Activated naive CD8-positive, alpha-beta T cell treated with anti-CD3 and anti-CD28 coated beads, Interleukin-2, amount 50 U/mL, for 16 hours (primary cell): ENCODE measurements around the gene DNAAF5.
"Not testable (repeated sequence)": the region's sequence is repeated elsewhere in the genome, so short reads cannot be mapped to it uniquely, and the experiment has no call there.

ENCODE experiments used
- DNase-seq: peaks from one replicate; pipeline ENCODE4 v3.0.0-alpha.2; 2020; ENCODE audit warnings: low read depth, low spot score

DNAAF5 gene

DNA sequence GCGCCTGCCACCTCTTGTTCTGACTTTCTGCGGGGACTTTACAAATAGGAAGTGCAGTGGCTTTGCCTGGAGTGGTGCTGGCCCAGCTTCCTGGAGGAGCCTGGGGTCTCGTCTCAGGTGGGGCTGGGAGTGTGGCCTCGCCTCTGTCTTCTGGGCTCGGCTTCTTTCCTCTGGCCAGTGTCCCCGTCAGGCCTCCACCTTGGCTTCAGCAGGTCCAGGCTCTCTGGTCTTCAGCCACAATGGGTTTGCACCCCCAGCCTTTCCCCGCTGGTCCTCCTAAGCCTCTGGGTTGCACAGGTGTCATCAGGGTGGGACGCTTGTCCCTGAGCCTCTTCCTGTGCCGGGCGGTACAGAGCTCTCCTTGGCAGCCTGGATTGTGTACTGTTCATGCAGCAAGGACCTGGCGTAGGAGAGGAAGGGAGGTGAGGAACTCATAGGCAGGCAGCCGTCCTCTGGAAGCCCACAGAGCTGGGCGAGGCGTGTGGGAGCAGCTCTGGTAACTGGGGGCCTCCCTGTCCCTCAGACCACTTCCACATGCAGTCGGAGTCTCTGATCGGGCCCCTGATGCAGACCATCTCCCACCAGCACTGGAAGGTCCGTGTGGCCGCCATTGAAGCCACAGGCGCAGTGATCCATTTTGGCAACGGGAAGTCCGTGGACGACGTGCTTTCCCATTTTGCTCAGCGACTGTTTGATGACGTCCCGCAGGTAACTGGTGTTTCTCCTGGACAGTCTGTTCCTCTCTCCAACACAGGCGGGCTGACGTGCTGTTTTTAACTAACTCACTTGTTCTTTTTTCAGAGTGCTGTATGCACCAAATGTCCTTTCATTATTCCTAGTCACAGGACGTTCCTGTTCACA, 2.9 kb downstream of the DNAAF5 start:
- no peak for DNase-seq

DNA sequence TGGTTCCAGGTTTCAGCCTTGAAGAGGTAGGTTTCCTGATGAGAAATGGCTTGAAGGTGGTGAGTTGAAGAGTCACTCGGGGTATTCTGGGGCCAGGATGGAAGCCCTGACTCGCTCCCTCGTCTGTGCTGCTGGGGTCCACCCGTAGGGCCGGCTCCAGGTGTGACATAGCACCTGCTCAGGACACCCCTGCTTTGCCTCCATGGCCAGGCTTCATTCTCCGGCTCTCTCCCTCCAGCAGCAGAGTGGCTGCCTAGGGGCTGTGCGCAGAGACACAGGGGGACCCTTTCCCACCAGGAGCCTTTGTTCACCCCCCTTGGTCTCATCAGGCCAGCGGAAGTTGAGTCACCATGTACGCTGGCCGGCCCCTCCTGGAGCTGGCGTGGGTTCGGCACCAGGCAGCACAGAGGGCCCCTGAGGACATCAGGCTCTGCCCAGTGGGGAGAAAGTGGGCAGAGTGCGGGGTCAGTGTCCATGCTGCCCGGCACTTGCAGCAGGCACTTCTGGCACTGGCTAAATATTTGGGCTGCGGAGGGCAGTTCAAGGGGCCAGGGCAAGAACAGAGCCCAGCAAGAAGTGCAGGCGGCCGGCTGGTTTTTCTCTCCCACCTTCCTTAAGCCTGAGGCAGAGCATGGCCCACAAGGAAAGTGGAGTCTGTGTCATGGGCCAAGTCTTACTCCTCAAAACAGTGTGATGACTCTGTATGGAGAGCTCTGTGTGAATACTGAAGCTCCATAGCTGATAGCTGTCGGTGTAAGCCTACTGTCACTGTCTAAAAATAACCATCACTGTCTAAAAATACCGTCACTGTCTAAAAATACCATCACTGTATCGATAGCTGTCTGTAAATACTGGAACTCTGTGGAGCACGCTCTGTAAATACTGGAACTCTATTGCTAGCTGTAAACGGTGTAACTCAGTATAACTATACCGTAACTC, 4.3 kb downstream of the DNAAF5 start:
- DNase-seq, result no peak

DNA sequence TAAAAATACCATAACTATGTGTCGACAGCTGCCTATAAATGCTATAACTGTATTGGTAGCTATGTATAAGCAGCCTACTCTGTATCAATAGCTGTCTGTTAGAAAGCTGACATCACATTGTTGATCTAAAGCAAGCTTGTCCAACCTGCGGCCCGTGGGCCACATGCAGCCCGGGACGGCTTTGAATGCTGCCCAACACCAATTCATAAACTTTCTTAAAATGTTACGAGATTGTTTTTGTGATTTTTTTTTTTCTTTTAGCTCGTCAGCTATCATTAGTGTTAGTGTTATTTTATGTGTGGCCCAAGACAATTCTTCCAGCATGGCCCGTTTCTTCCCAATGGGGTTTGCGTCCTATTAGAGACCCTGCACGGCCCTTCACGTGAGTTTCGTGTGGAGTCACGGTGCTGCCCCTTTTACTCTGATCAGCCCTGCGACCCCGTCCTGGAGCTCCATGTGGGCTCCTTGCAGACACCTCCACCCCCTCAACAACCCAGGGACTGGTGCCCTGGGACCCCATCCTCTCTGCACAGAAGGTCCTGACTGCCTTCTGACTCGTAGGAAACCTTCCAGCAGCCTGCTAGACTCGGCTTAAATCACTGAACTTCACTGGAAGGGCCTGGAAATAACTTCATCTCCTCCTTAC, 5.1 kb downstream of the DNAAF5 start:
- no peak for DNase-seq

DNA sequence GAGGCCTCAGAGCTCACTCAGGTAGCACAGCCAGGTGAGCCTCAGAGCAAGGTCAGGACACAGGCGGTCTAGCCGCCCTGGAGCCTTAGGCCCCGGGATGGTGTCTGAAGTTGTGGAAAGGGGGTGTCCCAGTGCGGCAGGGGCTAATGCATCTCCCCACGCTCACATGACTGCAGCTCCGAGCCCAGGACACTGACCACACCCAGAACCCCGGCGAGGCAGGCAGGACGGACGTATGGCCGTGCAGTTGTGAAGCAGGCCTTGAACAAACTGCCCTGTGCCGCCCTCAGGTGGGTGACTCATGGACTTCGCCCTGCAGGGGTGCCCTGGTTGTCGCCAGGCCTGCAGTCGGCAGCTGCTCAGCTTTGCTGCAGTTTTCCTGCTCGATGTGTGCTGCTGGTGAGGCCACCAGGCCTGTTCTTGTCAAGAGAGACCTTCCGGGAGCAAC, 5.6 kb downstream of the DNAAF5 start:
- DNase-seq, result no peak

DNA sequence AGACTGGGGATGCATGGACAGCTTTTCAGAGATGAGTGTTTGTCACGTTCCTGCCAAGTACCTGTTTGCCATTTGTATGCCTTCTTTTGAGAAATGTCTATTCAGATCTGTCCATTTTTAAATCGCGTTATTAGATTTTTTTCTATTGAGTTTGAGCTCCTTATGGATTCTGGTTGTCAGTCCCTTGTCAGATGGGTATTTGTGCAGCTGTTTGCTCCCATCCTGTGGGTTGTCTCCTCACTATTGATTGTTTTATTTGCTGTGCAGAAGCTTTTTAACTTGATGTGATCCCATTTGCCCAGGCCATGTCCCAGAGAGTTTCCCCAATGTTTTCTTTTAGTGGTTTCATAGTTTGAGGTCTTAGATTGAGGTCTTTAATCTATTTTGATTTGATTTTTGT, 6.1 kb downstream of the DNAAF5 start:
- DNase-seq, result no peak

DNA sequence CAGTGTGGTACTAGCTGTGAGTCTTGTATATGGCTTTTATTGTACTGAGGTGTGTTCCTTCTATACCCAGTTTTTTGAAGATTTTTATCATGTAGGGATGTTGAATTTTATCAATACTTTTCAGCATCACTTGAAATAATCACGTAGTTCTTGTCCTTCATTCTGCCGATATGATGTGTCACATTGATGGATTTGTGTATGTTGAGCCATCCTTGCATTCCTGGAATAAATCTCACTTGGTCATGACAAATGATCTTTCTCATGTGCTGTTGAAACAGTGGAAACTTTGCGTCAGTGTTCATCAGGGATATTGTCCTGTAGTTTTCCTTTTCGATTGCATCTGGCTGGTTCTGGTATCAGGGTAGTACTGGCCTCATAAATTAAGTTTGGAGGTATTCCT, 7.7 kb downstream of the DNAAF5 start:
- DNase-seq, result no peak

DNA sequence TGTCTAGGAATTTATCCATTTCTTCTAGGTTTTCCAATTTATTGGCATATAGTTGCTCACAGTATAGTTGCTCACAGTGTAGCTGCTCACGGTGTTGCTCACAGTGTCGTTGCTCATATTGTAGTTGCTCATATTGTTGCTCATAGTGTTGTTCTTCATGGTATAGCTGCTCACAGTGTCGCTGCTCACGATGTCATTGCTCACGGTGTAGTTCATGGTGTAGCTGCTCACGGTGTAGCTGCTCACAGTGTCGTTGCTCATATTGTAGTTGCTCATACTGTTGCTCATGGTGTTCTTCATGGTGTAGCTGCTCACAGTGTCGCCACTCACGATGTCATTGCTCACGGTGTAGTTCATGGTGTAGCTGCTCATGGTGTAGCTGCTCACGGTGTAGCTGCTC, 8.3 kb downstream of the DNAAF5 start:
- DNase-seq, result no peak

DNA sequence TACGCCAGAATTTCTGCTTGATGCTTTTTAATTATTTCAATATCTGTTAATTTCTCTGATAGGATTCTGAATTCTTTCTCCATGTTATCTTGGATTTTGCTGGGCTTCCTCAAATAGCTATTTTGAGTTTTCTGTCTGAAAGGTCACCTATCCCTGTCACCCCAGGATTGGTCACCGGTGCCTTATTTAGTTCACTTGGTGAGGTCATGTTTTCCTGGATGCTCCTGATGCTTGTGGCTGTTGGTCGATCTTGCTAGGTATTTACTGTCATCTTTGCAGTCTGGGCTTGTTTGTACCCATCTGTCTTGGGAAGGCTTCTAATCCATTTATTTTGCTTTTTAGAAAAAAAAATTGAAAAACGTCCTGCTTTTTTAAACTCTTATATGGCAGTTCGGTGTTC, 11.7 kb downstream of the DNAAF5 start:
- no peak for DNase-seq

DNA sequence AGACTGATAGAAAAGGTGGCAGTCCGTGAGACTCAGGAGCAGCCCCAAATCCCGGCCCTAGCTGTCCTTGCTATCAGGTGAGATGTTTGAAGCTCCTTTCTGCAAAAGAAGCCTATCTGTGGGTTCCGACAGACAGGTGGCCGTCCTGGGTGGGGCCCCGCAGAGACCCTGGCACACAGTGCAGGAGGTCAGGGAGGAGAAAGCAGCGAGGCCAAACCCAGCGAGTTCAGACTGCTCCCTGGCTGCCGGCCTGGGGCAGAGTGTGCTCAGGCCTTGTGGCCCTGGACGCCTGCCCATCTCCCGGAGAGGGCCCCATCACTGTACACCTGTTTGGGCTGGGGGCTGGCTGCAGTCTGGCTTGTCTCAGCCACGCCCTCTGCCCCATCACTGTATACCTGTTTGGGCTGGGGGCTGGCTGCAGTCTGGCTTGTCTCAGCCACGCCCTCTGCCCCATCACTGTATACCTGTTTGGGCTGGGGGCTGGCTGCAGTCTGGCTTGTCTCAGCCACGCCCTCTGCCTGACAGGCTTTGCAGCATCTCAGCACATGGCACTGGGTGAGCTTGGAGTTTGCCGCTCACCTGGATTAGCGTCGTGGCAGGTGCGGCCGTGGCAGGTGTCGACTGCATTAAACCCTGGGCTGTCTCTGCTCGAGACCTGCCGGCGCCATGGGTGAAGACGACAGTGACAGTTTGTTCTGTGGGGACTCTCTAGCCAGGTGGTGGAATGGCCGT, 12.4 kb downstream of the DNAAF5 start:
- DNase-seq, result no peak

DNA sequence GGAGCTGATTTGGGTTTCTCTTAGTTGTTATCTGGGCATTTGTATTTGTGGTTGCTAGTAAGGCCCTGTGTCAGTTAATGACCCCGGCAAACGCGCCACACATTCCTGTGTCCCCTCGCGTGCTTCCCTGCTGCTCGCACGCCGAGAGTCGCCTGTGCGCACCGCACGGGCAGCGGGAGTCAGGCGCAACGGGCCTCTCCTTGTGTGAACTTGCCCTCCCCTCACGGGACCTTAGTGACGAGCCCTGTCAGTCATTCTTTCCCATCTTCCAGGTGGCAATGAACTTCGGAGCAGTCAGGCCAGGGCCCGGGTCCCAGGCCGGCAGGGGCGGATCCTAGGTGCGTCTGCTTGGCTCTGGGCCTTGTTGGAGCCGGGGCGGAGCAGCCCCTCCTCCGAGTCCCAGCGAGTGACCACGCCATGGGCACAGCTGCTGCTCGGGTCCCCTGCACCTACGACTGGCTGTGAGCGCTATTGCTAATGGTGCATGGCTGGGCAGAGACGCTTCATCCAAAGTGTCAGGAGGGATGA, 13.0 kb downstream of the DNAAF5 start:
- DNase-seq, result no peak

DNA sequence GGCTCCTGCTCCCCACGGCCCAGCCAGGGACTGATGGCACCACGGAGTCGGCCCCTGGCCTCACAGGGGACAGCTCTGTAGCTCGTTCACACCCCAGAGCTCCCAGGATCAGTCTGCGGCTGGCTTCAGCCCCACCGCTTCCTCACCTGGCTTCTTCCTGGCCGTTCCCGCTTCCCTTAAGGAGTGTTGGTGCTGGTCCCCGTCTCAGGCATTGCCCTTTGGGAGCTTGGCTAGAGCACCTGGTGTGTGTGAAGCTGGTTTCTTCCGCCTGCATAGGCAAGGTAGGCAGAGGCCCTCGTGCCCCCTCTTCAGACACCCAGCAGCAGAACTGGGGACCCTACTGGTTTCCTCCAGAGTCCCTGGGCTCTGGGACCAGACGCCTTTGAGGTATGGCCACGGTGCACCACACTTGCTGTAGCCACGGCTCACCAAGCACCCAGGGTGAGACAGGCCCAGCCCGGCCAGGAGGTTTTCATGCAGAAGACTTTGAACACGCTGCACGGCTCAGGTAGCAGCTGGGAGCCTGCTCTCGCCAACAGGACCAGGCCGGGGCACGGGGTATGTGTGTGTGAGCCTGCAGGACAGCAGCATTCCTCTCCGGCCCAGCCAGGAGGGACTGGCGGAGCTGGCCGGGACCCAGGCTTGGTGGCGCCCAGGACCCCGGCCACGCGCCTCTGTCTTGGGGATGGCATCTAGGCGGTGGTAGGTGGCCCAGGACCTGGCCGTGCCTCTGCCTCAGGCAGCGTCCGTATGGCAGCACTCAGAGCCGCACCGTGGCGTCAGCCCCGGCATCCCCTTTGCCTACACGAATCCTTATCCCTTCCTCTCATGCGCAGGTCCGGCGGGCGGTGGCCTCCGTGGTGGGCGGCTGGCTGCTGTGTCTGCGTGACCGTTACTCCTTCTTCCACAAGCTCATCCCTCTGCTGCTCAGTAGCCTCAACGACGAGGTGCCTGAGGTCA, 13.8 kb downstream of the DNAAF5 start:
- DNase-seq, result no peak

DNA sequence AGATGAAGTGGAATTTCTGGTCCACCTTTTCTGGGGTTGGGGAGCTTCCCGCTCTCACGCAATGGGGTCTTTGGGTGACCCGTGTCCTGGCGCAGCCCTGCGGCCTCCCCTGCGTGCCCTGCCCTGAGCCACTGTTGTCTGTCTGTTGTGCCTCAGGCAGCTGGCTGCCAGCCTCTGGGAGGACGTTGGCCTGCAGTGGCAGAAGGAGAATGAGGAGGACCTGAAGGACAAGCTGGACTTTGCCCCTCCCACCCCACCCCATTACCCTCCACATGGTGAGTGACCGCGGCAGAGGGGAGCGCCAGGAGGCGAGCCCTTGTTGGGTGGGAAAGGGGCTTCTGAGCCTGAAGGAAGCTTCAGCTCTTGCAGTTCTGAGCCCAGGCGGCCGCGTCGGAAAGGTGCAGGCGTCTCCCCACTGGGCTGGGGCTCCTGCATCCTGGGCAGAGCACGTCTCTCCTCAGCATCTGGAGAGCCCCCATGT, 14.7 kb downstream of the DNAAF5 start:
- DNase-seq, result no peak

DNA sequence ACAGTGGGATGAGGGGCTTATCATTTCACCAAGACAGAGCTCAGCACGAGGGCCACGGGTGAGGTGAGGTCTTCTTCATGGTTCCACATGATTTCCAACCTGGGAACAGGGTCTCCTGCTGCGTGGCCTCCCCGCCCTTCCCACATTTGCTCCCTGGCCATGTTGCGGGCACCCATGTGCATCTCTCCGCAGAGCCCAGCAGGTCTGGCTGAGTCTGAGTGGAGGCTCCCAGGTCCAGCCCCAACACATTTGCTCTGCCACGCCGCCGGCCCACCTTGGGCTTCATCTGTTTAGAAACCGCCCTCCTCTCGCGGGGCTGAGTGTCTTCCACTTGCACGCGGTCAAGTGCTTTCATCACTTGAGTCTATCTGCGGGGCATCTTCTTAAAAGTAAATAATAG, 15.4 kb downstream of the DNAAF5 start:
- no peak for DNase-seq

DNA sequence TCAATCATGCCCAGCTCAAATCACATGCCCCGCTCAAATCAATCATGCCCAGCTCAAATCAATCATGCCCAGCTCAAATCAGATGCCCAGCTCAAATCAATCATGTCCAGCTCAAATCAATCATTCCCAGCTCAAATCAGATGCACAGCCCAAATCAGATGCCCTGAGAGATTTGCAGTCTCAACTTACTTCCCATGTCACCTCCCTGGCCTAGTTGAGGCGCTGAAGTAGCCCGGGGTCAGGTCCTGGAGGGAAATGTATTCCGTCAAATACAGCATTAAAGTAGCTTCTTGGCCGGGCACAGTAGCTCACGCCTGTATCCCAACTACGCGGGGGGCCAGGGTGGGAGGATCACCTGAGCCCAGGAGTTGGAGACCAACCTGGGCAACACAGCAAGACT, 16.3 kb downstream of the DNAAF5 start:
- no peak for DNase-seq

DNA sequence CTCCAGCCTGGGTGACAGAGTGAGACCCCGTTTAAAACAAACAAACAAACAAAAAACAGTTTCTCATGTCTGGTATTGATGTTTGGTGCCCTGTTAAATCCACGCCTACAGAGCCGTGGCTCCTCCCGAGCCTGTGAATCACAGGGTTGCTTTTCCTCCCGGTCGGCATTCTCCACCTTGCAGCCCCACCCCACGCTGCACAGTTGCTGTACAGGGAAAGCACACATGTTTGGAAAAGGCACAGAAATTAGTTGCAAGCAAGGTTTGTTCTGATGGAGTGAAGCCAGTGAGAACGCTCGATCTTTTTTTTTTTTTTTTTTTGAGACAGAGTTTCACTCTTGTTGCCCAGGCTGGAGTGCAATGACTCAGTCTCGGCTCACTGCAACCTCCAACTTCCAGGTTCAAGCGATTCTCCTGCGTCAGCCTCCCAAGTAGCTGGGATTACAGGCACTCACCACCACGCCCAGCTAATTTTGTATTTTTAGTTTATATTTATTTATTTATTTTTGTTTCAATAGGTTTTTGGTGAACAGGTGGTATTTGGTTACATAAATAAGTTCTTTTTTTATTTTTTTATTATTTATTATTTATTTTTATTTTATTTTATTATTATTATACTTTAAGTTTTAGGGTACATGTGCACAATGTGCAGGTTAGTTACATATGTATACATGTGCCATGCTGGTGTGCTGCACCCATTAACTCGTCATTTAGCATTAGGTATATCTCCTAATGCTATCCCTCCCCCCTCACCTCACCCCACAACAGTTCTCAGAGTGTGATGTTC, 17.0 kb downstream of the DNAAF5 start:
- DNase-seq, result not testable (repeated sequence)

DNA sequence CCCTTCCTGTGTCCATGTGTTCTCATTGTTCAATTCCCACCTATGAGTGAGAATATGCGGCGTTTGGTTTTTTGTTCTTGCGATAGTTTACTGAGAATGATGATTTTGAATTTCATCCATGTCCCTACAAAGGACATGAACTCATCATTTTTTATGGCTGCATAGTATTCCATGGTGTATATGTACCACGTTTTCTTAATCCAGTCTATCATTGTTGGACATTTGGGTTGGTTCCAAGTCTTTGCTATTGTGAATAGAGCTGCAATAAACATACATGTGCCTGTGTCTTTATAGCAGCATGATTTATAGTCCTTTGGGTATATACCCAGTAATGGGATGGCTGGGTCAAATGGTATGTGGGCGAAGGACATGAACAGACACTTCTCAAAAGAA, 17.6 kb downstream of the DNAAF5 start:
- not testable (repeated sequence) for DNase-seq

DNA sequence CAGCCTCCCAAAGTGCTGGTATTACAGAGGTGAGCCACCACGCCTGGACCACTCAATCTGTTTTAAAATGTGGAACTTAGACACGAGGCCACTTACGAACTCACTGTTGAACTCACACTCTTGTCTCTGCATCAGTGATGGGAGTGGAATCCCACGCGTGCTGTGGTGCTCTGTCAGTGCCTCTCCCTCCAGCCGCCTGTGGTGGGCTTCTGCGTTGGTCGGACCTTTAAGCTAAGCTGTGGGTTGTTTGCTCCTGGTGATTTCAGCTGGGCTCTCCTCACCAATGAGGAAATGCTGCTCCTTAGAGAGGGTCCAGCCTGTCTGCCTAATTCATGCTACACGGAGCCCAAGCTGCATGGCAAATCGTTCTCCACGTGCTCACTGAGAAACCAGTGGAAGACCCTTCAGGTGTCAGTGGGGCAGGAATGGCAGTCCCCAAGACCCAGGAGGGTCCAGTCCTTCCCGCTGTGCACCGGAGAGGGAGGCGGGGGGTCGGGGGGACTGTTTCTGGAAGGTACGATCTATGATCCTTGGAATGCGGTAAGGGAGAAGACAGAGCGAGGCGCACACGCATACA, 18.4 kb downstream of the DNAAF5 start:
- no peak for DNase-seq

DNA sequence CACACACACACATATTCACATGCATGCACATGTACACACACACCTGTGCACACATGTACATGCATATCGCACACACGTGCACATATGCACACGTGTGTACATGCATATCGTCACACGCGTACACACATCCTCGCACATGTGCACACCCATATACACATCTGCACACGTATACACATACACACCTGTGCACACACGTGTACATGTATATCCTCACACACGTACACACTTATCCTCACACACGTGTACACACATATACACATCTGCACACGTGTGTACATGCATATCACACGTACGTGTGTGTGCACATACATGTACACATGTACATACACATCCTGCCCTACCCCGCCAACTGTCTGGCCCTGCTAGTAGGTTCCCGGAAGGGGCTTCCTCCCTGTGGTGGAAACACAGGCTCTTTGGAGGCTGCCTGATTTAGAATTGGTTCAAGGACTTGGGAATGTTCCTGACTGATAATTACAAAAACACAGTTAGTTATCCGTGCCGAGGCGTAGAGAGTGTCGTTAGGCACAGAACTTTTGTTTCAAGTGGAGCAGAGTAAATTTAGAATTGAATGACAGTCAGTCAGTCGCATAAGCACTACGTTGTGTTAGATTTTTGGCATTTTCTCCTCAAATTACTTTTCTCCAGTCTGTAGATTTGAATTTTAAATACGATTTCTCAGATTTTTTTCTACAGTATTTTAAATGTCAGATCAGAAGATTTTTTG, 19.1 kb downstream of the DNAAF5 start:
- no peak for DNase-seq
